Adrenal gland (tissue), 12 donors: ENCODE results near the gene NAGLU. TPM values are rescaled to one million over a fixed set of nuclear protein-coding genes. Genes with fewer than 3 reads are reported as not detected.

Source experiments
- DNase-seq, 7 donors: peaks; one replicate each; pipeline ENCODE4 v3.0.0-alpha.2; 2019 to 2020
- H3K27ac ChIP-seq, 5 donors: fragments of 200-600 bp; sonication (generic) in 4 of 5; 1 replicate in 3 of 5; 2 replicates in 2 of 5; pipeline versions ENCODE4 v1.5.1 to v1.8.0; 2016 to 2020; ENCODE audit warnings: mild to moderate bottlenecking in 1 of 5
- H3K27me3 ChIP-seq: fragments of 200-600 bp; 2 replicates; pipeline ENCODE4 v1.8.0; 2021
- H3K36me3 ChIP-seq, 2 donors: fragments of 200-600 bp; replicated peaks in 1 of 2; 1 replicate in 1 of 2; 2 replicates in 1 of 2; pipeline versions ENCODE4 v1.5.1 to v1.8.0; 2018 to 2022
- H3K4me1 ChIP-seq, 2 donors: fragments of 200-600 bp; replicated peaks in 1 of 2; 1 replicate in 1 of 2; 2 replicates in 1 of 2; pipeline versions ENCODE4 v1.5.1 to v1.8.0; 2018 to 2021
- H3K4me3 ChIP-seq, 4 donors: fragments of 200-600 bp; sonication (generic) in 3 of 4; one replicate each; pipeline ENCODE4 v1.5.1; 2016 to 2018
- H3K9me3 ChIP-seq, 3 donors: fragments of 200-600 bp; sonication (generic) in 1 of 3; replicated peaks in 1 of 3; 1 replicate in 2 of 3; 2 replicates in 1 of 3; pipeline versions ENCODE4 v1.5.1 to v1.8.0; 2016 to 2021
- CTCF ChIP-seq, 6 experiments: fragments of 450-650 bp in 4 of 6; fragments of 200-600 bp in 2 of 6; sonication (generic) in 1 of 6; IDR thresholded peaks; 1 replicate in 5 of 6; 2 replicates in 1 of 6; pipeline versions ENCODE4 v1.5.1 to v1.8.0; 2016 to 2021; ENCODE audit warnings: antibody characterized with exemption in 6 of 6, mild to moderate bottlenecking in 2 of 6, moderate library complexity in 1 of 6
- POLR2A ChIP-seq, 2 donors: fragments of 450-650 bp; IDR thresholded peaks; one replicate each; pipeline ENCODE4 v1.6.1; 2017; ENCODE audit warnings: antibody characterized with exemption in 2 of 2, mild to moderate bottlenecking in 2 of 2, moderate library complexity in 1 of 2
- WGBS, 4 donors: extraction: QIAGEN DNeasy Blood & Tissue Kit in 2 of 4; methylation state at CpG; one replicate each; pipeline versions ENCODE4 v1.1.5 to v1.1.7; 2013 to 2017; 5-methylcytosine and 5-hydroxymethylcytosine counted together
- intact Hi-C, 2 donors: fragments of 100-400 bp; cut with DNase I; formaldehyde crosslinking; loops; one replicate each; pipeline versions ENCODE4 v1.14.1 to v1.15.0; 2022 to 2023
- polyA plus RNA-seq, 3 donors: library from polyadenylated mRNA; stranded (reverse); fragments of 200-250 nt in 2 of 3; fragments of 350-450 nt in 1 of 3; fragmentation: Illumina TruSeq in 1 of 3; extraction: RNeasy Lipid Tissue Mini Kit (QIAGEN cat#74804) in 1 of 3; gene quantifications; one replicate each; pipeline ENCODE4 v1.2.3, GENCODE V29; 2013 to 2014
- total RNA-seq, 9 donors: library from RNA; depleted of rRNA in 4 of 9; stranded (reverse); fragments of >200 nt in 4 of 9; fragments of 120-200 nt in 1 of 9; fragmentation: NEBNext Ultra II Directional in 1 of 9; extraction: Animal tissue kit (Norgen Biotek cat#: 25700) in 1 of 9; gene quantifications; one replicate each; pipeline versions ENCODE4 v1.1.0 to v1.2.4, GENCODE V29; 2013 to 2023
- donor health status: healthy with polysubstance abuse.
- donor health status: Bipolar disorder and iron deficiency.
- donor health status: DM: yes; HTN: yes; CAD: no.
- donor health status: DM: no; HTN: no; CAD: no.
- donor health status: DM: no; HTN: no; CAD: no.
- donor health status: DM: yes; HTN: yes; CAD: no.

Gene NAGLU
- total and polyA plus RNA-seq, 12 donors, result 12.4 to 115 (median 58.5) TPM

DNA sequence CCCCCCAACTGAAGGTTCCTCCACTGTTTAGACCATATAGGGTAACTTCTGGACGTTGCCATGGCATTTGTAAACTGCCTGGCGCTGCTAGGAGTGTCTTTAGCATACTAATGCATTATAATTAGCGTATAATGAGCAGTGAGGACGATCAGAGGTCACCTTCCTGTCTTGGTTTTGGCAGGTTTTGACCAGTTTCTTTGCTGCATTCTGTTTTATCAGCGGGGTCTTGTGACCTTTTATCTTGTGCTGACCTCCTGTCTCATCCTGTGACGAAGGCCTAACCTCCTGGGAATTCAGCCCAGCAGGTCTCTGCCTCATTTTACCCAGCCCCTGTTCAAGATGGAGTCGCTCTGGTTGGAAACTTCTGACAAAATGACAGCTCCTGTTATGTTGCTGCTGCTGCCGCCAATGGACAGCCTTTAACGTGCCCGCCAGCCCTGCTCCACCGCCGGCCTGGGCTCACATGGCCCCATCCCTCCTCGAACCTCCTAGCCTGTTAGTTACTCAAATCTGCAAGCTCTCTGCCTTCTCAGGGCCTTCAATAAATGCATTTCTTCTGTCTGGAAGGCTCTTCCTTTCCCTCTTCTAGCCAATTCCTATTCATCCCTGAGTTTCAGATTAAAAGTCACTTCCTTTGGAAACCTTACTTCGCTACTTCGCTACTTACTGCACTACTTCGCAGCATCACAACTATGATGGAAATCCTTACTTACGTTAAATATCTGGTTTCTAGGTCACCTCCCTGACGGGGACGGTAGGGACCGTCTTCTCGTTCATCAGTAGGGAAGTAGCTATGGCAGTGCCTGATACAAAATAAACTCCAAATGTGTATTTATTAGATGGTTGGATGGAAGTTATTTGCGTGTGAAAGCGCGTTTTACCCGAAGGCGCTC lies 640 bp upstream of the NAGLU start:
- no peak for TF ChIP-seq POLR2A (IDR thresholded peaks at IDR 0.05)
- TF ChIP-seq CTCF (IDR thresholded peaks at IDR 0.05), result no peak
- Histone ChIP-seq H3K4me1 (peaks cover 12 to 27% of the 10 kb centered on the region in 2 donors), H3K27ac (peak overlapping the region; percentile 26 to 100 (median 75)), H3K4me3 (peak overlapping the region in 2 of 4 donors; percentile 50 to 95), H3K27me3 (no peaks in the 10 kb centered on the region), H3K9me3 (no peaks in the 10 kb centered on the region), H3K36me3 (peaks cover 0 to 17% of the 10 kb centered on the region in 2 donors)
- no peak for DNase-seq
- intact Hi-C loops, result no loop called here
- WGBS, 4 donors, result 38 to 57% (median 44%) methylated on average over 18 to 26 of the region's 26 CpGs

DNA sequence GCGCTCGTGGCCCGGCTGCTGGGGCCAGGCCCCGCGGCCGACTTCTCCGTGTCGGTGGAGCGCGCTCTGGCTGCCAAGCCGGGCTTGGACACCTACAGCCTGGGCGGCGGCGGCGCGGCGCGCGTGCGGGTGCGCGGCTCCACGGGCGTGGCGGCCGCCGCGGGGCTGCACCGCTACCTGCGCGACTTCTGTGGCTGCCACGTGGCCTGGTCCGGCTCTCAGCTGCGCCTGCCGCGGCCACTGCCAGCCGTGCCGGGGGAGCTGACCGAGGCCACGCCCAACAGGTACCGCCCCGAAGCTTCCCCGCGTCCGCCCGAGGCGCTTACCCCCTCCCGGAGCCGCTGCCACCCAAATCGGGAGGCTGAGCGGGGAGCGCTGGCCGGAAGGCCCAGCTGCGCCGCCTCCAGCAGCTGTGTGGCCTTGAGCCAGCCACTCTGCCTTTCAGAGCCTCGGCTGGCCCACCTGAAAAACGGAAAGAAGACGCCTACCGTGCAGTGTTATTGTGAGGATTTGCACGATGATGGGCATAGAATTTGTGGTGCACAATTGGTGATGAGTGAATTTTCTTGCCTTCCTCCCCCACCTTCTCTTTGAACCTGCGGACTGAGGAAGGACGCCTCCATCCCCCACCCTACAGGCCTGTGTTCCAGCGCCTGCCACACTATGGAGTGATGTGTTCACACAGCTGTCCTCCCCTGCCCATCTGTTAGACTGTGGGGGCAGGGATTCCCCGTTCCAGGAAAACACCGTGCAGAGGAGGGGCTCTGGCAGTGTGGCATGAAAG lies 523 bp downstream of the NAGLU start:
- peak overlapping the region in 4 of 5 donors; percentile 26 to 100 (median 83) for H3K27ac ChIP-seq
- peak; percentile 89 to 94 (median 93) for DNase-seq
- peak overlapping the region; percentile 12 to 95 (median 47) for H3K4me3 ChIP-seq
- intact Hi-C loops, result no loop called here
- peaks cover 0 to 26% of the 10 kb centered on the region in 2 donors for H3K36me3 ChIP-seq
- H3K4me1 ChIP-seq, result peaks cover 12 to 25% of the 10 kb centered on the region in 2 donors
- WGBS, 4 donors, result 0 to 1% (median 0%) methylated on average over 3 to 65 of the region's 65 CpGs
- H3K27me3 ChIP-seq, result no peaks in the 10 kb centered on the region
- peak; percentile 36 to 76 for TF ChIP-seq POLR2A (IDR thresholded peaks at IDR 0.05)
- TF ChIP-seq CTCF (IDR thresholded peaks at IDR 0.05), result no peak
- H3K9me3 ChIP-seq, result no peaks in the 10 kb centered on the region

GRCh38 chr17:42537156-42537805 lies 1.2 kb downstream of the NAGLU start:
- peak in 1 of 7 donors; percentile 42 for DNase-seq
- 86 to 96% (median 87%) methylated on average over 6 to 30 of the region's 31 CpGs for WGBS, 4 donors

More at GRCh38 chr17:42537156-42537805, 1.2 kb downstream of the NAGLU start:
- Histone ChIP-seq H3K4me1 (peaks cover 12 to 22% of the 10 kb centered on the region in 2 donors), H3K36me3 (peaks cover 0 to 33% of the 10 kb centered on the region in 2 donors), H3K27ac (peak overlapping the region in 4 of 5 donors; percentile 26 to 100 (median 83)), H3K27me3 (no peaks in the 10 kb centered on the region), H3K9me3 (no peaks in the 10 kb centered on the region), H3K4me3 (peak overlapping the region; percentile 12 to 95 (median 47))
- TF ChIP-seq CTCF (IDR thresholded peaks at IDR 0.05) (no peak), POLR2A (IDR thresholded peaks at IDR 0.05) (no peak)
- intact Hi-C loops, result no loop called here
